Left ventricle myocardium superior (tissue), 1 donor: Measurements from ENCODE around the gene MYOZ2. TPM values are rescaled to one million over a fixed set of nuclear protein-coding genes. Genes with fewer than 3 reads are reported as not detected.
"Not testable (repeated sequence)": the region's sequence is repeated elsewhere in the genome, so short reads cannot be mapped to it uniquely, and the experiment has no call there.

ENCODE experiments used
- ATAC-seq: fragments of 200-7000 bp; cut with Tn5 transposase; one replicate; pipeline ENCODE4 v1.9.1; 2020; ENCODE audit warnings: mild to moderate bottlenecking, moderate library complexity
- DNase-seq: peaks from one replicate; pipeline ENCODE4 v3.0.0-alpha.2; 2020
- intact Hi-C: fragments of 100-400 bp; cut with micrococcal nuclease; formaldehyde crosslinking; loops from one replicate; pipeline ENCODE4 v1.11.0; 2022
- total RNA-seq: library from RNA; stranded (reverse); fragmentation: NEBNext Ultra II Directional; extraction: Animal tissue kit (Norgen Biotek cat#: 25700); gene quantifications from one replicate; pipeline ENCODE4 v1.2.1, GENCODE V29; 2021
- donor health status: DM: no; HTN: yes; CAD: no; lungs with severe emphysema.

MYOZ2 gene
- total RNA-seq, 1 donor from 2014 or later, result 792 TPM

DNA sequence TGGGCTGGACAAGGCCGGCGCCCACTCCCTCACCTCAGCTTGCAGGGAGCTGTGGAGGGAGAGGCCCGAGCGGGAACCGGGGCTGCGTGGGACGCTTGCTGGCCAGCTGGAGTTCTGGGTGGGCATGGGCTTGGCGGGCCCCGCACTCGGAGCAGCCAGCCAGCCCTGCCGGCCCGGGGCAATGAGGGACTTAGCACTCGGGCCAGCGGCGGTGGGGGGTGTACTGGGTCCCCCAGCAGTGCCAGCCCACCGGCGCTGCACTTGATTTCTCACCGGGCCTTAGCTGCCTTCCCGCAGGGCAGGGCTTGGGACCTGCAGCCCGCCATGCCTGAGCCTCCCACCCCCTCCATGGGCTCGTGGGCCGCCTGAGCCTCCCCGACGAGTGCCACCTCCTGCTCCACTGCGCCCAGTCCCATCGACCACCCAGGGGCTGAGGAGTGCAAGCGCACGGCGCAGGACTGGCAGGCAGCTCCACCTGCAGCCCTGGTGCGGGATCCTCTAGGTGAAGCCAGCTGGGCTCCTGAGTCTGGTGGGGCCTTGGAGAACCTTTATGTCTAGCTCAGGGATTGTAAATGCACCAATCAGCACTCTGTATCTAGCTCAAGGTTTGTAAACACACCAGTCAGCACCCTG is 38.2 kb downstream of the MYOZ2 start:
- DNase-seq, ATAC-seq, intact Hi-C loops: not testable (repeated sequence)

DNA sequence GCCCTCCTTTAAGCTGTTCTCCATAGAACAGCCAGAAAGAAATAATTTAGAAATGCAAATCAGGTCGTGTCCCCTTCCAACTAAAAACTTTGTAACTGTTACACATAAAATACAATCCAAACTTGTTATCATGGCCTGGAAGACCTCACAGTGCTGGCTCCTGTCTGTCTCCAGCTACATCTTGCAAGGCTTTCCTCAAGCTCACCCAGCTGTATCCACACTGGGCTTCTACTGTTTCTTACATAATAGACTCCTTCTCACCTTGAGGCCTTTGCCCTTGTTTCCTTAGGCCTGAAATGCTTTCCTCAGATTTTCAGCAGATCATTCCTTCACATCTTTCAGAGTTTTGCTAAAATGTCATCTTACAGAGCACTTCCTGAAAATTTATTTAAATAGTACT is 43.4 kb downstream of the MYOZ2 start:
- intact Hi-C loops, result no loop called here
- peak; percentile 48 for ATAC-seq

GRCh38 chr4:119184128-119184527 is 48.5 kb downstream of the MYOZ2 start:
- ATAC-seq (no peak), DNase-seq (no peak)
- intact Hi-C loops, result no loop called here

More for the DNA sequence above, 43.4 kb downstream of the MYOZ2 start:
- DNase-seq, result no peak

DNA sequence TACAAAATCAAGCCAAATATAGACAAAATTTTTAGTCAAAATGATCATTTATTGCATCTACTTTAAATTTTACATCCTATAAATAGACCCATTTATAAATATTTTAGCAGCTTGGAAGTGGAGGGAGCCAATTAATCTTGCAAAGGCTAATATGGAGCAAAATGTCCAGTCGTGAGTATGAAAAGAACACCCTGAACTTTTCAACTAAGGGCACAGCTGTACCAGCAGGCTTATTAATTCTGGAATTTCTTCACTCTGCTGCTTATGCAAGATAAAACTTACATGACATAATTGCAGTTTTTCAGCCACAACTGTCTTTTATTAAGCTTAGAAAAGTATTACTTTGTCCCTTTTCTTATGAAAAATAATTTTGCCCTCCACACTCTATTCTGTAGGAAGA is 54.0 kb downstream of the MYOZ2 start:
- intact Hi-C loops, result no loop called here
- DNase-seq (no peak), ATAC-seq (peak; percentile 82)

GRCh38 chr4:119190354-119190753 is 54.7 kb downstream of the MYOZ2 start:
- ATAC-seq, result peak; percentile 48
- no peak for DNase-seq
- intact Hi-C loops, result no loop called here

- peak; percentile 7 for ATAC-seq
- intact Hi-C loops, result no loop called here
- DNase-seq, result no peak
Measured at GRCh38 chr4:119191505-119191904, 55.9 kb downstream of the MYOZ2 start.

DNA sequence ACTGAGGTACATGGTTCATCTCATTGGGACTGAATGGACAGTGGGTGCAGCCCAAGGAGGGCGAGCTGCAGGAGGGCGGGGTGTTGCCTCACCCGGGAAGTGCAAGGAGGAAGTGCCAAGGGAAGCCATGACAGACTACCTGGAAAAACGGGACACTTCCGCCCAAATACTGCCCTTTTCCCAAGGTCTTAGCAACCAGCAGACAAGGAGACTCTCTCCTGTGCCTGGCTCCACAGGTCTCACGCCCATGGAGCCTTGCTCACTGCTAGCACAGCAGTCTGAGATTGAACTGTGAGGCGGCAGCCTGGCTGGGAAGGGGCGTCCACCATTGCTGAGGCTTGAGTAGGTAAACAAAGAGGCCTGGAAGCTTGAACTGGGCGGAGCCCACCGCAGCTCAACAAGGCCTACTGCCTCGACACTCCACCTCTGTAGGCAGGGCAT is 62.2 kb downstream of the MYOZ2 start:
- intact Hi-C loops, result no loop called here
- no peak for ATAC-seq
- no peak for DNase-seq

- DNase-seq (no peak), ATAC-seq (no peak)
- intact Hi-C loops, result no loop called here
Measured at GRCh38 chr4:119204916-119205315, 69.3 kb downstream of the MYOZ2 start.

- ATAC-seq, result peak; percentile 41
- DNase-seq, result no peak
- intact Hi-C loops, result no loop called here
Measured at GRCh38 chr4:119205690-119206089, 70.1 kb downstream of the MYOZ2 start.

DNA sequence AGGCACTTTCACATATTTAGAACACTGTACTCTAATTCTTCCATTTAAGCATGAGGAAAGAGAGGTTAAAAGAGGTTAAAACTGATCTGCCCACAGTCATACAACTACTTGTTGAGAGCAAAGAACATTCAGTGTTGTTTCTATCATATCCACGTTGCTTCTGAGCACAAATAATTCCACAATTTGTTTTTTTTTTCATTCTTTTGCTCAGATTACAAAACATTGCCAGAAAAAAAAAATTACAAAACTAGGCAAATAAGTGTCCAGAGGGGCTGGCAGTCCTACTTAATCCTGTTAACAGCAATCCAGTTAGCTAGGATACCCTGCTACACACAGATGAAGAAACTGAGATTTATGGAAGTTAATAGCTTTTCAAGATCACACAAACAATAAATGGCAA is 70.5 kb downstream of the MYOZ2 start:
- DNase-seq (no peak), ATAC-seq (peak; percentile 67)
- intact Hi-C loops, result no loop called here

DNA sequence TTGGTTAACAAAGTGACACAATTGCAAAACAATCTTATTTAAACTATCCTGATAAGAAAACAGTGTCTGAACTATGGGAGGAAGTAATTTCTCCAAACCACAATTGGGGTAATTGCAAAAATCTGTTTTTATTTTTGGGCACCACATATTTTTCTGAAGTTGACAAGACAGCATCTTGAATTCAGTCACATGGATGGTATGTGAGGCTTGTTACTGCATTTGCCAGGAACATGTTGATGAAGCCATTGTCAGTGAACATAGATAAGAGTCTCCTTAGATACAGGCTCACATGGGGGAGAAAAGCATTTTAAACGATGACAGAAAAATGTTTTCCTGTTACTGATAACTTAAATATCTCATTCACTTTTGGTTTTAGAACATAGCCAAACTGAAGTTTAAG is 71.4 kb downstream of the MYOZ2 start:
- no peak for DNase-seq
- intact Hi-C loops, result no loop called here
- peak; percentile 46 for ATAC-seq

DNA sequence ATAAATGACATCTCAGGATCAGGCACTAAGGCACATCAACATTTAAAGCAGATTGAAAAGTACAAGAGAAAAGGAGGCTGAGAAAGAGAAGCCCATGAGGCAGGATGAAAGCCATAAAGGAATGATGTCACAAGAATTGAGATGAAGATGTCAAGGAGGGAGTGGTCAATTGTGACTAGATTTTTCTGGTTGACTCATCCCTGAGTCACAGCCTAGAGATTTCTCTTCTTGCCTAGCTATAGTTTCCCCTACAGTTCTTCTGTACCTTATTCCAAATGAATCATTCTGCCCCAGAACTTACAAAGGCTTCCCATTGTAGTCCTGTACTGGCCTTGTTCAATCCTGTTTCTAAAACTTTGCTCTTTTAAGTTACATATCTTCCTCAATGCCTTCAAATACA is 73.4 kb downstream of the MYOZ2 start:
- intact Hi-C loops, result no loop called here
- DNase-seq (no peak), ATAC-seq (no peak)

DNA sequence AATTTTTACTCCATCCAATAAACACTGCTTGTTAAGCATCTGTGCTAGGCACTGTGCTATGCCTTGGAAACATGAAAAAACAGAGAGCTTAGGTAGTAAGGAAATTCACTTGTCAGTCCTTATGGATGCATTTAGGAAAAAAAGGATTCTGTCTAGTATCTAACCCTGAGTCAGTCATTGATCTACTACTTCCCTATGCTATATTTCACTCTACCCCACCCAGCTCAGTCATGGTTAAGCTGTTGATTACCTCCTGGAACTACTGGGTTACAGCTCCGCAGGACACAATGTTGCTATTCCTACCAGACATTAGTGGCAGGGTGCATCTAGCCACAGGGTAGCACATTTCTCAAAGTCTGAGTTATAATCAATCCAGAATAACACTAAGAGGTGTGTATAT is 74.0 kb downstream of the MYOZ2 start:
- intact Hi-C loops, result no loop called here
- DNase-seq (no peak), ATAC-seq (no peak)

- no peak for ATAC-seq
- no peak for DNase-seq
- intact Hi-C loops, result no loop called here
Measured at GRCh38 chr4:119210775-119211174, 75.1 kb downstream of the MYOZ2 start.

- DNase-seq (no peak), ATAC-seq (no peak)
- intact Hi-C loops, result no loop called here
Measured at GRCh38 chr4:119211867-119212233, 76.2 kb downstream of the MYOZ2 start.

DNA sequence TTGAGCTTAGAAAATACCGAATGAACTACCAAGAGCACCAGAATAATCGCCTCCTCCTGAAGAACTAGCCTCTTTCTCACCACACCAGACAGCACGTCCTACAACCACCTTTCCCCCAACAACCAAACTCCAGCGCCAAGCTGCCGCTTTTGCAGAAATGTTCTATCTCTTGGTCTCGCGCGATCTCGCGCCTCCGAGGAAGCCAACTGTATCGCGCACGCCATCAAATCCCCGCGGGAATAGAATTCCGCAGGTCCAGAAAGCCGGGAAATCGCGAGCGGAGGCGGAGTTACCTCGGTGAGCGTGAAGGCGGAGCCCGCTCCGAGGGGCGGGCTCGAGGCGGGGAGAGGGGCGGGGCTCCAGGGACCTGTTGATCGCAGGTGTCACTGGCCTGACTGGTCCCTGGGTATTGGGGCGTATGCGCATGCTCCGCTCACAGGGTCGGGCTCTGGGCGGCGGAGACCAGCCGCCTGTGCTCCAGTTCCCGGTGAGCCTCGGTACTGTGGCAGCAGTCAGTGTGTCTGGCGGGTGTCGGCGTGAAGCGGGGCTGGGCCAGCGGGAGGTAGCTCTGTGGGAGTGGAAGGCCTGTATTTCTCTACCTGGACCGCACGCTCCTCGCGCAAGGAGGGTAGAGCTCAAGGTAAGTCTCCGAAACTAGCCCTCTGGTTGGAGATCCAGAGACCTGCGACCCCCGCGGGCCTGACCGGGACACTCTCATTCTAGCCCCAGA is 76.8 kb downstream of the MYOZ2 start, which contains the start of gene USP53:
Gene USP53, plus strand, starts transcription at position 480 of the 730 bp plus-strand sequence. CDS start 27,047 bp downstream, outside the sequence.
- DNase-seq, result peak; percentile 98
- intact Hi-C loops, result no loop called here
- ATAC-seq, result peak; percentile 97

GRCh38 chr4:119212964-119213606 is 77.5 kb downstream of the MYOZ2 start:
- ATAC-seq (peak; percentile 89), DNase-seq (peak; percentile 92)
- intact Hi-C loops, result no loop called here

DNA sequence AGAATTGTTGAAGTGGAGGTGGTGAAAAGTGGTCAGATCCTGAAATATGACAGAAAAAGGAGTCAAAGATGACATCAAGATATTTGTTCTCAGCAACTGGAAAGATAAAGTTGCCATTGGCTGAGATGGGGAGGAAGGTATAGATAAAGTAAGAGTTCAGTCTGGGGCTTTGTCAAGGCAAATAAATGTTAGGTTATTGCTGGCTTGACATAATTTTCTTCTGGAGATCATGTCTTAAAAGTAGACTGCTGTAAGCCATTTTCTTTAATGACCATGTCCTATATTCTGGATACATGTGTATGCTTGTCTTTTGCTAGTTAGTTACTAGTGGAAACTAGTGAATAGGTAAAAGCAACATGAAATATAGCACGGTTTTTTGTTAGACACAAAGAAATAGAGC is 82.5 kb downstream of the MYOZ2 start:
- DNase-seq, result no peak
- ATAC-seq, result no peak
- intact Hi-C loops, result no loop called here

DNA sequence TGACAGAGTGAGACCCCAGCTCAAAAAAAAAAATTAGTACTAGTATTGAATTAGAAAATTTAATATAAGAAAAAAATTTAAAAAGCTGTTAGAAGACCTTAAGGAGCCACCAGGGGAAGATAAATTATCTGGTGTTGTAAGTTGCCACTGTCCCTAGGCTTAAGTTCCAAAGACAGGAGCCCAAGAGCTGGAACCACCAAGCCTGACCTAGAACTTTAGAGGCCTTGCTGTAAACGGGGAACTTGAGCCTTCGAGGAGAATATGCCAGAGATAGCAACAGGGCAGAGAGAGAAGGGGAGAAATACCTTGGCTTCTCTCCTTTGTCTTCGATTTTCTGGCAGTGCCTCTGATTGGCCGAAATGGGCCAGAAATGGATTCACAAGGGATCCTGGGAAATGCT is 85.8 kb downstream of the MYOZ2 start:
- intact Hi-C loops, result no loop called here
- ATAC-seq (no peak), DNase-seq (no peak)

- DNase-seq, result no peak
- intact Hi-C loops, result no loop called here
- no peak for ATAC-seq
Measured at GRCh38 chr4:119227690-119228089, 92.1 kb downstream of the MYOZ2 start.
